ENCODE data around the gene ST6GAL1. TPM values are rescaled to one million over a fixed set of nuclear protein-coding genes. Genes with fewer than 3 reads are reported as not detected.

Gene ST6GAL1
- total RNA-seq, 1 experiment from 2014 or later, result 15.6 TPM

DNA sequence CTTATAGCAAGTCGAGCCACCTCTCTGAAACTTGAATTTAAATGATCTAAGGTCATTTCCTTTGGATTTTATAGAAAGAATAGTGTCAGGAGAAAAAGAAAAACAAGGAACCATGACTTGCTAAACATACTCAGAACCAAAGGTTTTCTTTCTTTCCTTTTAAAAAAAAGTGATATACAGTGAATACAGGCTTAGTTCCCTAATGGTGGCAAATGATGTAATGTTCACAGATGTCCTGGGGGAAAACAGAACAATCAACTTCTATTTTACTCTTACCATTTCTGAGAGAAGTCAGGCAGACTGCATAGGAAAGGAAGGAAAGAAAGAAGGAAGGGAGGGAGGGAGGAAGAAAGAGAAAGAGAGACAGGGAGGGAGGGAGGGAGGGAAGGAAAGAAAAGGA, 56.5 kb downstream of the ST6GAL1 start (continued):
- TF ChIP-seq, protein P1, sequence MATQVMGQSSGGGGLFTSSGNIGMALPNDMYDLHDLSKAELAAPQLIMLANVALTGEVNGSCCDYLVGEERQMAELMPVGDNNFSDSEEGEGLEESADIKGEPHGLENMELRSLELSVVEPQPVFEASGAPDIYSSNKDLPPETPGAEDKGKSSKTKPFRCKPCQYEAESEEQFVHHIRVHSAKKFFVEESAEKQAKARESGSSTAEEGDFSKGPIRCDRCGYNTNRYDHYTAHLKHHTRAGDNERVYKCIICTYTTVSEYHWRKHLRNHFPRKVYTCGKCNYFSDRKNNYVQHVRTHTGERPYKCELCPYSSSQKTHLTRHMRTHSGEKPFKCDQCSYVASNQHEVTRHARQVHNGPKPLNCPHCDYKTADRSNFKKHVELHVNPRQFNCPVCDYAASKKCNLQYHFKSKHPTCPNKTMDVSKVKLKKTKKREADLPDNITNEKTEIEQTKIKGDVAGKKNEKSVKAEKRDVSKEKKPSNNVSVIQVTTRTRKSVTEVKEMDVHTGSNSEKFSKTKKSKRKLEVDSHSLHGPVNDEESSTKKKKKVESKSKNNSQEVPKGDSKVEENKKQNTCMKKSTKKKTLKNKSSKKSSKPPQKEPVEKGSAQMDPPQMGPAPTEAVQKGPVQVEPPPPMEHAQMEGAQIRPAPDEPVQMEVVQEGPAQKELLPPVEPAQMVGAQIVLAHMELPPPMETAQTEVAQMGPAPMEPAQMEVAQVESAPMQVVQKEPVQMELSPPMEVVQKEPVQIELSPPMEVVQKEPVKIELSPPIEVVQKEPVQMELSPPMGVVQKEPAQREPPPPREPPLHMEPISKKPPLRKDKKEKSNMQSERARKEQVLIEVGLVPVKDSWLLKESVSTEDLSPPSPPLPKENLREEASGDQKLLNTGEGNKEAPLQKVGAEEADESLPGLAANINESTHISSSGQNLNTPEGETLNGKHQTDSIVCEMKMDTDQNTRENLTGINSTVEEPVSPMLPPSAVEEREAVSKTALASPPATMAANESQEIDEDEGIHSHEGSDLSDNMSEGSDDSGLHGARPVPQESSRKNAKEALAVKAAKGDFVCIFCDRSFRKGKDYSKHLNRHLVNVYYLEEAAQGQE (IDR thresholded peaks at IDR 0.05; ENCODE audit: low read depth), result no peak
- TF ChIP-seq ZFX (IDR thresholded peaks at IDR 0.05) (no peak), SRF (IDR thresholded peaks at IDR 0.05; ENCODE audit: low read depth) (no peak), SP1 (IDR thresholded peaks at IDR 0.05; ENCODE audit: low read depth) (no peak), ZNF274 (IDR thresholded peaks at IDR 0.05; ENCODE audit: low read depth, low read length) (no peak)

DNA sequence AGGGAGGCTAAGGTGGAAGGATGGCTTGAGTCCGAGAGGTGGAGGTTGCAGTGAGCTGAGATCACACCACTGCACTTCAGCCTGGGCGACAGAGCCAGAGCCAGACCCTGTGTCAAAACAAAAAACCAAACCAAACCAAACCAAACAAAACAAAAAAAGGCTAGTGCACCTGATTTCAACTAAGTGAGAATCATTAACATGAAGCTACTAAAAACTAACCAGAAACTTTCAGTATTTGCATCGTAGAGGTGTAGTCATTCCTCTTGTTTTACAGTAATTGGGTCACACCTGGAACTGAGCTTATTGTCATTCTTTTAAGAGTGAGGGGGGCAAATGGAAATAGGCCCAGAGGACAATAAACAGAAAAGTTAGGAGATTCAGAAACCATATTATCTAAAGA, 58.5 kb downstream of the ST6GAL1 start:
- Histone ChIP-seq H2AFZ (ENCODE audit: low read depth, low read length, poor library complexity, severe bottlenecking) (no peak overlapping the region), H3K36me3 (ENCODE audit: control insufficient read depth in 1 of 2, insufficient read depth in 2 of 2, low read length in 2 of 2) (no peaks in the 10 kb centered on the region), H3K27ac (ENCODE audit: low read depth, low read length) (no peak overlapping the region), H3K4me3 (replicated peaks in 1 of 2; ENCODE audit: low read depth in 1 of 2, low read length in 2 of 2) (no peak overlapping the region), H4K20me1 (ENCODE audit: insufficient read depth) (no peaks in the 10 kb centered on the region), H3K9me2 (ENCODE audit: insufficient read depth) (no peaks in the 10 kb centered on the region), H3K79me2 (ENCODE audit: insufficient read depth, low read length) (no peaks in the 10 kb centered on the region), H3K27me3 (ENCODE audit: insufficient read depth, low read length) (no peaks in the 10 kb centered on the region), H3K4me2 (ENCODE audit: low read length) (no peak overlapping the region), H3K9ac (ENCODE audit: low read length) (no peak overlapping the region), H3K9me3 (ENCODE audit: control insufficient read depth in 1 of 2, insufficient read depth in 1 of 2, low read depth in 1 of 2, low read length in 2 of 2) (no peaks in the 10 kb centered on the region), H3K4me1 (ENCODE audit: control insufficient read depth in 1 of 2, insufficient read depth in 2 of 2, low read length in 2 of 2) (peaks cover 17 to 31% of the 10 kb centered on the region in 2 experiments)
- no peak for TF ChIP-seq EGR1 (IDR thresholded peaks at IDR 0.05; ENCODE audit: low read depth)
- no peak for TF ChIP-seq ELF1 (IDR thresholded peaks at IDR 0.05; ENCODE audit: borderline replicate concordance, low read depth)
- ATAC-seq, result no peak
- no TSS peak for BruUV-seq (replicated peaks)
- POLR2A ChIA-PET, result no interaction called here
- intact Hi-C loops (cut with micrococcal nuclease), result no loop called here
- CTCF ChIA-PET, result no interaction called here
- RAD21 ChIA-PET (ENCODE audit: low non-redundant PET in 1 of 2, low total read pairs in 2 of 2, uncharacterized antibody in 2 of 2, unreplicated experiment in 2 of 2), result no interaction called here
- DNase-seq (ENCODE audit: low read depth, low spot score), result no peak

Measured in HCT116 (cell line).